K562 (cell line): ENCODE results near the gene RPTOR. TPM values are rescaled to one million over a fixed set of nuclear protein-coding genes. Genes with fewer than 3 reads are reported as not detected.

Experiments
- ASH1L ChIP-seq: fragments of 450-650 bp; IDR thresholded peaks from 2 replicates; pipeline ENCODE4 v1.6.1; 2018; ENCODE audit warnings: borderline replicate concordance, mild to moderate bottlenecking, low read depth; ENCODE audit not compliant: partially characterized antibody
- ELF4 ChIP-seq: fragments of 450-650 bp; formaldehyde crosslinking; IDR thresholded peaks from 2 replicates; pipeline ENCODE4 v1.4.0; 2022; ENCODE audit warnings: missing genetic modification characterization
- ERF ChIP-seq: fragments of 450-650 bp; formaldehyde crosslinking; IDR thresholded peaks from 2 replicates; pipeline ENCODE4 v1.4.0; 2020; ENCODE audit warnings: mild to moderate bottlenecking, mixed read lengths
- ETV6 ChIP-seq, 3 experiments: fragments of 150-350 bp in 1 of 3; sonication (generic) in 1 of 3; formaldehyde crosslinking in 1 of 3; IDR thresholded peaks; 2 replicates each; pipeline versions ENCODE4 v1.6.1 to v1.8.0; 2014 to 2022; ENCODE audit warnings: borderline replicate concordance in 2 of 3, low read depth in 2 of 3, antibody characterized with exemption in 1 of 3, low read length in 1 of 3, mild to moderate bottlenecking in 1 of 3, missing genetic modification reagents in 1 of 3
- KAT2B ChIP-seq: IDR thresholded peaks from one replicate; pipeline ENCODE4 v1.6.1; 2012; ENCODE audit warnings: low read depth, mild to moderate bottlenecking, control low read depth, inconsistent platforms, low read length, moderate library complexity
- MAFG ChIP-seq: fragments of 450-650 bp; conservative IDR thresholded peaks from 2 replicates; pipeline ENCODE4 v1.6.1; 2016; ENCODE audit warnings: missing genetic modification characterization, missing compliant biosample characterization
- MTA2 ChIP-seq: fragments of 450-650 bp; IDR thresholded peaks from 2 replicates; pipeline ENCODE4 v1.6.1; 2016; ENCODE audit warnings: low read depth
- NFE2 ChIP-seq: IDR thresholded peaks from 2 replicates; pipeline ENCODE4 v1.6.1; 2014; ENCODE audit warnings: antibody characterized with exemption, low read depth
- NFIC ChIP-seq: fragments of 450-650 bp; IDR thresholded peaks from 2 replicates; pipeline ENCODE4 v1.6.1; 2017; ENCODE audit warnings: mild to moderate bottlenecking, inconsistent platforms
- NR1H2 ChIP-seq: sonication (generic); formaldehyde crosslinking; IDR thresholded peaks from 2 replicates; pipeline ENCODE4 v1.4.0; 2020; ENCODE audit warnings: mild to moderate bottlenecking, missing genetic modification reagents
- PCBP1 ChIP-seq: fragments of 200-400 bp; formaldehyde crosslinking; IDR thresholded peaks from 2 replicates; pipeline ENCODE4 v1.6.1; 2018; ENCODE audit warnings: mild to moderate bottlenecking, low read depth, low read length; ENCODE audit not compliant: poor library complexity, severe bottlenecking
- PHF8 ChIP-seq: fragments of 200-600 bp; sonication (generic); IDR thresholded peaks from 2 replicates; pipeline ENCODE4 v1.6.1; 2012; ENCODE audit warnings: mixed run types, mild to moderate bottlenecking, inconsistent platforms, low read length, moderate library complexity, borderline replicate concordance
- PRMT5 ChIP-seq: sonication (generic); formaldehyde crosslinking; IDR thresholded peaks from 2 replicates; pipeline ENCODE4 v1.5.0; 2020; ENCODE audit warnings: missing genetic modification reagents
- RBM39 ChIP-seq: fragments of 200-400 bp; formaldehyde crosslinking; optimal IDR thresholded peaks from 2 replicates; pipeline ENCODE3; 2018; ENCODE audit warnings: low read depth, low read length
- RCOR1 ChIP-seq, 2 experiments: IDR thresholded peaks; 2 replicates each; pipeline ENCODE4 v1.6.1; 2012; ENCODE audit warnings: low read depth in 2 of 2, low read length in 2 of 2, borderline replicate concordance in 1 of 2, improper control_type of control experiment in 1 of 2
- SMARCB1 ChIP-seq: IDR thresholded peaks from 2 replicates; pipeline ENCODE4 v1.6.1; 2011; ENCODE audit warnings: improper control_type of control experiment, low read depth; ENCODE audit not compliant: insufficient read length
- SMC3 ChIP-seq: conservative IDR thresholded peaks from 2 replicates; pipeline ENCODE4 v1.6.1; 2011; ENCODE audit warnings: low read depth, low read length, improper control_type of control experiment; ENCODE audit not compliant: insufficient read depth
- TAF7 ChIP-seq: fragments of 450-650 bp; IDR thresholded peaks from 2 replicates; pipeline ENCODE4 v1.6.1; 2016; ENCODE audit warnings: missing genetic modification characterization, missing compliant biosample characterization
- TAL1 ChIP-seq: fragments of 450-650 bp; IDR thresholded peaks from 2 replicates; pipeline ENCODE4 v1.6.1; 2016; ENCODE audit warnings: mild to moderate bottlenecking
- USF1 ChIP-seq: sonication (generic); formaldehyde crosslinking; IDR thresholded peaks from 2 replicates; pipeline ENCODE4 v1.9.0; 2022; ENCODE audit warnings: mild to moderate bottlenecking, missing genetic modification reagents
- ZBTB33 ChIP-seq: sonication (generic); formaldehyde crosslinking; IDR thresholded peaks from 2 replicates; pipeline ENCODE4 v1.8.1; 2023; ENCODE audit warnings: mild to moderate bottlenecking, missing genetic modification reagents
- ZNF583 ChIP-seq: fragments of 250-450 bp; sonication (Bioruptor Pico); IDR thresholded peaks from 2 replicates; pipeline ENCODE4 v1.4.0; 2020
- ZNF77 ChIP-seq: fragments of 250-450 bp; sonication (Bioruptor Pico); IDR thresholded peaks from 2 replicates; pipeline ENCODE4 v1.5.0; 2020
- polyA plus RNA-seq, 8 experiments: library from polyadenylated mRNA; depleted of rRNA in 4 of 8; stranded (reverse) in 5 of 8; unstranded in 3 of 8; fragments of >200 nt; fragmentation: Nextera tagmentation in 2 of 8; fragmentation: Illumina TruSeq in 1 of 8; extraction: Ambion mirVana in 2 of 8; extraction: Trizol in 1 of 8; gene quantifications; 2 replicates each; pipeline versions ENCODE4 v1.2.1 to v1.2.3, GENCODE V29; 2011 to 2014; ENCODE audit warnings: inconsistent platforms in 1 of 8, missing spikeins in 1 of 8
- total RNA-seq, 7 experiments: library from RNA; depleted of rRNA in 6 of 7; stranded (reverse); fragments of >200 nt in 6 of 7; fragmentation: Illumina TruSeq in 2 of 7; extraction: Trizol in 2 of 7; gene quantifications; 2 replicates each; pipeline versions ENCODE4 v1.2.1 to v1.2.3, GENCODE V29; 2011 to 2021; ENCODE audit warnings: low replicate concordance in 1 of 7
- TF ChIP-seq, protein P1 (sequence below): IDR thresholded peaks from 2 replicates; pipeline ENCODE4 v1.6.1; 2011; ENCODE audit not compliant: insufficient read length; ENCODE audit errors: extremely low read depth

RPTOR gene
- total and polyA plus RNA-seq, 9 of the 15 experiments (the other 6 are each of a cell fraction or from before 2014, with no cell fraction given) = 0.24 to 54.1 (median 10.2) TPM

GRCh38 chr17:80899402-80900268 lies 355.0 kb downstream of the RPTOR start (continued):
- TF ChIP-seq NR1H2 (no peak), RBM39 (no peak), ERF (CRISPR knock-in tag) (no peak), NFE2 (no peak), RCOR1 (IDR thresholded peaks at IDR 0.05; ENCODE audit: borderline replicate concordance in 1 of 2, low read depth in 2 of 2, low read length in 2 of 2) (0 out of 4 replicates have a peak, but pooled peaks of 1 of the 2 experiments have one; percentile 6), ETV6 (IDR thresholded peaks at IDR 0.05; ENCODE audit: borderline replicate concordance in 1 of 2, low read depth in 2 of 2, low read length in 1 of 2) (no peak), ETV6 (CRISPR knock-in tag; IDR thresholded peaks at IDR 0.05; ENCODE audit: borderline replicate concordance) (no peak), ZNF583 (CRISPR knock-in tag) (no peak), ZNF77 (CRISPR knock-in tag) (no peak), PHF8 (no peak), TAF7 (no peak), SMARCB1 (no peak), PCBP1 (no peak), MTA2 (no peak), PRMT5 (CRISPR knock-in tag) (no peak), ELF4 (CRISPR knock-in tag) (no peak), MAFG (tag) (no peak), ASH1L (no peak), ZBTB33 (CRISPR knock-in tag) (peak; percentile 98), TAL1 (no peak), KAT2B (no peak), SMC3 (peak; percentile 54; the same call in 1 of the 2 replicates), NFIC (no peak), USF1 (CRISPR knock-in tag) (peak; percentile 79)
- TF ChIP-seq, protein P1, sequence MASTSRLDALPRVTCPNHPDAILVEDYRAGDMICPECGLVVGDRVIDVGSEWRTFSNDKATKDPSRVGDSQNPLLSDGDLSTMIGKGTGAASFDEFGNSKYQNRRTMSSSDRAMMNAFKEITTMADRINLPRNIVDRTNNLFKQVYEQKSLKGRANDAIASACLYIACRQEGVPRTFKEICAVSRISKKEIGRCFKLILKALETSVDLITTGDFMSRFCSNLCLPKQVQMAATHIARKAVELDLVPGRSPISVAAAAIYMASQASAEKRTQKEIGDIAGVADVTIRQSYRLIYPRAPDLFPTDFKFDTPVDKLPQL = no peak
